SH-SY5Y (cell line): ENCODE data around the gene SELENOH.

Experiments
- GATA2 ChIP-seq: IDR thresholded peaks from 2 replicates; pipeline ENCODE4 v1.6.1; 2011; ENCODE audit warnings: mild to moderate bottlenecking, low read depth, low read length
- GATA3 ChIP-seq: IDR thresholded peaks from 2 replicates; pipeline ENCODE4 v1.6.1; 2011; ENCODE audit warnings: low read depth, mild to moderate bottlenecking, low read length, moderate library complexity

DNA sequence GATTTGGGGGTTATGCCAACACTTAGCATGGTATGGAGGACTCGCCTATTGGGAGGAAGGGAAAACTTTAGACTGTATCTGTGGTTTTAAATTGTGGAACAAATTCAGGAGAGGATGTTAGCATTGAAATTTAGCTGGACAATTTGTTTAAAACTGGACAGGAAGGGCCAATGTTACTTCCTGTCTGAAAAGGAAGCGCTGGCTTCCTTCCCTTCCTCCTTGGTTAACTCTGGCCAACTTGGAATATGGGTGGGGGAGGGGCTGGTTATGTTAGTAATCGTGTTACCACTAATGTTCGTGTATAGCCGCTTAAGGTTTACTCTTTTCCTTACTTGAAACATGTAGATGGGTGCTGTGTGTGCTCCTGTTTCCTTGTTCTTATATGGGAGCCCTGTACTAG is 34.2 kb downstream of the SELENOH start:
- TF ChIP-seq GATA2: no peak
- no peak for TF ChIP-seq GATA3
